ENCODE measurements around the gene FNDC3B. TPM values are rescaled to one million over a fixed set of nuclear protein-coding genes. Genes with fewer than 3 reads are reported as not detected.
A peak's percentile ranks its signal among the peaks of the same experiment; 100 is the strongest.

The FNDC3B gene
- total and polyA plus RNA-seq, 12 donors: 9.7 to 118 (median 85.0) TPM

DNA sequence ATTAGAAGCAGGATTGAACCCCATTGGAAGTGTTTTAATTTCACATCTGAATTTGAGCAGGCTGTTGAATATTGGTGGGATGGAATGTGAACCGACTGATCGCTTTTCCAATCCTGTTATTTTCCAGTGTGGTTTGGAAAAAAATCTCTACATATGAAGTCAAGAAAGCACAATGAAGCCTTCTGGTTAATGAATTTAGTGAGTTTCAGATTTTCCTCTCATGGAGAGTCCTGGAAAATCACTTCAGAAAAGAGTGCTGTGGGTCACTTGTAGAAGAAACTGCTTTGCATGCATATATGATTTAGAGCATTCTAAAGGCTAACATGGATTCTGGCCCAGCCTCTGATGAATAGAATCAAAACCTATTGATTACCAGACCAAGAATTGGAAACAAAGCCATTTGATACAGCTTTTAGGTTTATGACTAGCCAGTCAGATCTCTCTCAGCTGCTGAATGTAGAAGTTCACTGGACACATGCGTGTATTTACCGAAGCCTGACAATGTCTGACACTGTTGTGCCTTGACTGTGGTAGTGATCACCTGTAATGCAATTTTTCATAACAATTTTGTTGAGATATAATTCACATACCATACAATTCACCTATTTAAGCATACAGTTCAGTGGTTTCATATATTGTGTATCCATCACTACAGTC is 121.9 kb downstream of the FNDC3B start:
- TF ChIP-seq CTCF (IDR thresholded peaks at IDR 0.05): no peak
- H3K9me3 ChIP-seq: no peaks in the 10 kb centered on the region
- H3K27me3 ChIP-seq: no peaks in the 10 kb centered on the region
- H3K27ac ChIP-seq: peak overlapping the region in 2 of 10 donors; percentile 4 to 60
- peaks cover 2 to 57% (median 42%) of the 10 kb centered on the region in 9 donors for H3K4me1 ChIP-seq
- ATAC-seq (no peak), DNase-seq (no peak)
- intact Hi-C loops (cut with DNase I): no loop called here
- no peaks in the 10 kb centered on the region for H3K36me3 ChIP-seq
- H3K4me3 ChIP-seq: no peak overlapping the region
- 94 to 95% methylated on average over 4 of the region's 4 CpGs for WGBS, 2 donors

DNA sequence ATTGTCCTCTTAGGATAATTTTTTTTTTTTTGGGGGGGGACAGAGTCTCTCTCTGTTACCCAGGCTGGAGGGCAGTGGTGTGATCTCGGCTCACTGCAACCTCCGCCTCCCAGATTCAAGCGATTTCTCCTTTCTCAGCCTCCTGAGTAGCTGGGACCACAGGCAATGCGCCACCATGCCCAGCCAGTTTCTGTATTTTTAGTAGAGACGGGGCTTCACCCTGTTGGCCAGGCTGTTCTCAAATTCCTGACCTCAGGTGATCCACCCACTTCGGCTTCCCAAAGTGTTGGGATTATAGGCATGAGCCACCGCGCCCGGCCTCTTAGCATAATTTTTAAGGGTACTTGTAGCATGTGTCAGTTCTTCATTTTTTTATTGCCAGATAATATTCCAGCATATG is 122.6 kb downstream of the FNDC3B start:
- DNase-seq (no peak), ATAC-seq (no peak)
- Histone ChIP-seq H3K27me3 (no peaks in the 10 kb centered on the region), H3K27ac (no peak overlapping the region), H3K9me3 (no peaks in the 10 kb centered on the region), H3K36me3 (no peaks in the 10 kb centered on the region), H3K4me1 (peaks cover 0 to 53% (median 36%) of the 10 kb centered on the region in 9 donors), H3K4me3 (no peak overlapping the region)
- no peak for TF ChIP-seq CTCF (IDR thresholded peaks at IDR 0.05)
- intact Hi-C loops (cut with DNase I): no loop called here
- 88 to 91% methylated on average over 9 of the region's 9 CpGs for WGBS, 2 donors

- Histone ChIP-seq H3K4me3 (no peak overlapping the region), H3K4me1 (peaks cover 0 to 59% (median 37%) of the 10 kb centered on the region in 9 donors), H3K27me3 (no peaks in the 10 kb centered on the region), H3K27ac (no peak overlapping the region), H3K36me3 (no peaks in the 10 kb centered on the region), H3K9me3 (no peaks in the 10 kb centered on the region)
- ATAC-seq: no peak
- TF ChIP-seq CTCF (IDR thresholded peaks at IDR 0.05): no peak
- DNase-seq: no peak
- intact Hi-C loops (cut with DNase I): no loop called here
- 95 to 96% methylated on average over 3 of the region's 3 CpGs for WGBS, 2 donors
Measured at GRCh38 chr3:172163320-172163719, 123.9 kb downstream of the FNDC3B start.

DNA sequence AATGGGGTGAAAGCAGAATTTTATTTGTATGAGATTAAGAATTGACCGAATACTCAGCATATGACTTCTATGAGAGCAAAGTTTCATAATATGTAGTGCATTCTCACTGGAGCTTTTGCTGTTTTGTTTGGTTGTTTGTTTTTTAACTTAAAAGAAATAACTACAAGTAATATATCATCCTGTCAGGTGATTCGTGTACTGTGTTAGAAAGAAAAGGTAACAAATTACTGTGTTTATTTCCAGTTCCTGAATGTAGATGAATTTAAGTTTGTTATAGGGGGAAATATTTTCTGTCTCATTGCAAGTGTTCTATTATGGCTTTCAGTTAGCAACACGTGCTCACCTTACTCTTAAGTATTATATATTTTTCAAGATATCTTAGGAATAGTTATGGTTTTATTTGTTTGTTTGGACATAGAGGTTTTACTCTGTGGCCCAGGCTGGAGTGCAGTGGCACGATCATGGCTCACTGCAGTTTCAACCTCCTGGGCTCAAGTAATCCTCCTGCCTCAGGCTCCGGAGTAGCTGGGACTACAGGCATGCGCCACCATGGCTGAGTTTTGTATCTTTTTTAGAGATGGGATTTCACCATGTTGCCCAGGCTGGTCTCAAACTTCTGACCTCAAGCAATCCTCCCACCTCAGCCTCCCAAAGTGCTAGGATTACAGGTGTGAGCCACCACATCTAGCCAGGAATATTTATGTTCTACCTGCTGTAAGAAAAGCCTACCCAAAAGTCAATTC is 125.4 kb downstream of the FNDC3B start:
- intact Hi-C loops (cut with DNase I): no loop called here
- WGBS, 2 donors: 96 to 97% methylated on average over 6 of the region's 6 CpGs
- H3K4me1 ChIP-seq: peaks cover 5 to 67% (median 43%) of the 10 kb centered on the region in 9 donors
- TF ChIP-seq CTCF (IDR thresholded peaks at IDR 0.05): no peak
- no peaks in the 10 kb centered on the region for H3K27me3 ChIP-seq
- peaks cover 0 to 1% (median 0%) of the 10 kb centered on the region in 9 donors for H3K36me3 ChIP-seq
- DNase-seq (no peak), ATAC-seq (no peak)
- no peak overlapping the region for H3K4me3 ChIP-seq
- H3K9me3 ChIP-seq: no peaks in the 10 kb centered on the region
- no peak overlapping the region for H3K27ac ChIP-seq

Measured in heart right ventricle (tissue), 16 donors.